Cerebellar nuclear complex (tissue), 1 donor: Measurements from ENCODE around the gene FAM110C.
"Not testable (repeated sequence)": the region's sequence is repeated elsewhere in the genome, so short reads cannot be mapped to it uniquely, and the experiment has no call there.

Source experiments
- DNase-seq, 2 experiments: peaks; one replicate each; lab custom pipeline; 2025; lab: John Stamatoyannopoulos, UW

The FAM110C gene

DNA sequence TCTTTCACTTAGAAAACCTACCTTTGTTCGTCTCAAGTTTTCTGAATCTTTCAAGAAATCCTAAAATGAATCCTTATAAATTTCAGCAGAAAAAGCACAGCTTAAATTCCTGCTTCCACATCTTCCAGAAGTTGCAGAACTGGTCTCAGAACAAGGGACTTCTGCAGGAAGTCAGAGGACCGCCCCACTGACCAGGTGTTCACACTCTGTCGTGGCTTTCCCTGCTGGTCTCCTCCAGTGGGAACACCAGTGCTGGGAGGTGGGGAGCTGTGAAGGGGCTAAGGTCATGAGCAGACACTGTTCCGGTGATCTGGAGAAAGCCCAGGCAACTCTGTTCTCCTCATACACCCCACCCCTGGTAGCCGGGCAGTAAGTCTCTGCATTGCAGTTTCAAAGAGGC, 3.5 kb downstream of the FAM110C start:
- DNase-seq: no peak

DNA sequence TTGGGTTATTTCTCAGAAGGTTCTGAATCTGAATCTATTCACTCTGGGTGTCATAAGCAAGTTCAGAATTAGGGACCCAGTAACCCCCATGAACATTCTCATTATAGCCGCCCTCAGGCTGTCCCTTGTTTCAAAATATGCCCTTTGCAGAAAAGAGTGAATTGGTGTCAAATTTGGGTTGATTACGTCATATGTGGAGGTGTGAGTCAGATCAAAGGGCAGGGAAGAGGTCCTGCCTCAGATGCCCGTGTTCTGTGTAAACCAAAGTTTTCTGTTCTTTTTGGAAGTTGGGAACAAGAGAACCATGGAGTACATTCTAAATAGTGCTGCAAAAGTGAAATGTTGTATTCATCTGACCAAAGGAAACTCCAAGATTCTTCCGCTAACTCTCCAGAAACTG, 5.8 kb downstream of the FAM110C start:
- DNase-seq: no peak

DNA sequence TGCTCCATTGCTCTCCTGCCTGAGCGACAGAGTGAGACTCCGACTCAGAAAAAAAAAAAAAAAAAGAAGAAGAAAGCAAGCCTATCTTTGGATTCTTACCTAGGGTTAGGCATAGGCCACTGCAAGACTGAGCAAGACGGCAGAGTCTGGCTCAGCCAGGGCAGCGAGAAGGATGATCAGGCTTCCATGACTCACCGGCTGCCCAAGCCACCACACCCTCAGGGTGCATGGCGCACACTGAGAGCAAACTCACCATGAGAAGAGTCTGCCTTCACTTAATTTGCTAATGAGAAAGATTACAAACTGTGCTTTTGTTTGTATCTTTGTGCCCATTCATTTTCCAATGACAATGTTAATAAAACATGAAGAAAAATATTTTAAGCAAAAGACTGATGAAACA, 8.2 kb downstream of the FAM110C start:
- no peak for DNase-seq

DNA sequence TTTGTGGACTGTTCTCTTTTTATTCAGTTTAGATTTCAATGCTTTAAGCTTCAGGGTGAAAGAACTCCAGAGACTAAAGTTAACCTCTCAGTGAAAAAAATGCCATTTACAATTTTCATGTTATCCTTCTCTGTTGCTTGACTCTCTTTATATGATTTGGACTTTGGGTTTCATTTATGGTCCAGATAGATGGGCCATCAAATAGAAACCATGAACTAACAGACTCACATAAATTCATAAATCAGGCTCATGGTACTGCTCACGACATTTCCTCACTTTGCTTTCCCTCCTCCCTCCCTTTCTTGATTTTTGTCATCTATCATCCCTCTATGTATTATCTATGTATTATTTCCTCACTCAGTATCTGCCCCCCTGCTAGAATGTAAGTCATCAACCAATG, 10.0 kb downstream of the FAM110C start:
- no peak for DNase-seq

DNA sequence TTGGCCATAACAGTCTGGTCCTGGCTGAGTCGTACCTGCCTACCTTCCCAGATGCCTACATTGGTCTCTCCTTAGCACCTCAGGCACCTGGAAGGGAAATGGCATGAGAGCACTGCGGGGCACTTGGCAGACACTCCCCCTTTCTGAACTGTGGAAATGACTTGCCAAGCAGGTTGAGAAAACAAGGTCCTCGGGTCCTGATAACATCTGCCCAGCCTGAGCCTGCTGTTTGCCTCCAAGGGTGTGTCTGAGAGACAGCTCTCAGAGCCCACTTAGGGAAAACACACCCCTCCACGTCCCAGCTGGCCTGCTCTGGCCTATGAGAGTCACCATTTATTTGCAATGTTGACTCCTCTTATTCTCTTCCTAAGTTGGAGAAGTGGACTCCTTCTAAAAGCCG, 10.5 kb downstream of the FAM110C start:
- no peak for DNase-seq

DNA sequence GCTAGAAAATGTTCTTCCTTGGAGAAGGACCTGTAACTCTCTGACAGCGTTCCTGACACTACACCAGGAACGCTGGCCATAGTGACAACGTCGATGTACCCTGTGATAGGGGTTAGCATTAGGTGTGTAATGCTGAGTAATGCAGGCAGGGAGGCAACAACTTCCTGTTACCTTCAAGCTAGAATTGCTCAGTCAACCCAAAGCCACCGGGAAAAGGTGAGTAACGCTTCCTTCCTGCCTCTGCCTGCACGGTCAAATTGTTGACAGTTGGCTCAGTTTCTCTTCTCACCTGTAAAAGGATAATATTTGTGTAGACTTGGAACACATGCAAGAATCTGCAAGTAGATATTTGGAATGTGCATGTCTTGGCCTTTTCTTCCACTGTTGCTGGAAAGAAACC, 12.7 kb downstream of the FAM110C start:
- no peak for DNase-seq

DNA sequence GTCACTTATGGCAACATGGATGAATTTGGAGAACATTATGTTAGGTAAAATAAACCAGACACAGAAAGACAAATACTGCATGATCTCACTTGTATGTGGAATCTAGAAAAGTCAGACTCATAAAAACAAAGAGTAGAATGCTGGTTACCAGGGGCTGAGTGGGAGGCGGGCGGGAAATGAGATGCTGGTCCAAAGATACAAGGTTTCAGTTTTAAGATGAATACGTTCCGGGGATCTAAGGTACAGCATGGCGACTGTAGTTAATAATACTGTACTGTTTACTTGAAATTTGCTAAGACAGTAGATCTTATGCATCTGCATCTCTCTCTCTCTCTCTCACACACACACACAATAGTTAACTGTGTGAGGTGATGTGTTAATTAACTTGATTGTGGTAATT, 14.2 kb downstream of the FAM110C start:
- no peak for DNase-seq

DNA sequence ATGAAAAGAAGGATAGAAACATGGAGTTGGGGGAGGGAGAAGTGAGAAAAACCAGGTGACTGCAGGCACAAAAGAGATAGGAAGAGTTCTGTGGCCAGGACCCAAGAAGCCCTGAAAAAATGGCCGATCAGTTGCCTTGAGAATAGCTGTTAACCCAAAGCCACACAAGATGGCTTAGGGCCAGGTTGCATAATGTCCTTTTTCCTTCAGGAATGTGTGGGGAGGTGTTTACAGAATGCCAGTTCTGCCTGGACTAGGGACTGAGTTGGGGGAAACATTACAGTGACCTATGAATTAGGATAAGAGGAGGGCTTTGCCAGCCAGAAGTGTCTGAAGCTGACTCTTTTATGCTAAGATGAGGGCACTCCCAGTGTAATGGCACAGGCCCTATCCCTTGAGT, 17.1 kb downstream of the FAM110C start:
- no peak for DNase-seq

DNA sequence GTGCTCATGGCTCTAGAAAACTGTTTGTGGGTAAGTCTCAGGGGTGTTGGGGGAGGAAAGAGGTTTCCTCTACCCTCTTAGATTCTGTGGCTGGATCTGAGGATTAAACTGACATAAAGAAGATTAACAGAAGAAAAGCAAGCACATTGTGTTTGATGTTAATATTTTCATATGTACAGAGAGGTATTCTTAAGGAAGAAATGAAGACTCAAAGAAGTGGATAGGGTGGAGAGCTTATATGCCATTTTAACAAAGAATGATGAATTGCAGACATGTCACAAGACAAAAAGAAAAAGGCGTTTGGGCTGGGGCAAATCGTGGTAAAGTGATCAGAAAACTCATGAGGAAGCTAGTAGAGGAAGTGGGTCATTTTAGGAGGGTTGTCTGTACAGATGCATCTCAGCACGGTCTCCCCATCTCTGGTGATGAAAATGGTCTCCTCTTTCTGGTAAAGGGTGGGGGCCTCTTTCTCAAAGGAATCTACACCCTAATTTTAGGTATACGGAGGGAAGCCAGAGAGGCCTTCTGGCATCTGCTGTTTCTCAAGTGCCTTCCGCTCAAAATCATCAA, 17.8 kb downstream of the FAM110C start:
- DNase-seq: no peak

DNA sequence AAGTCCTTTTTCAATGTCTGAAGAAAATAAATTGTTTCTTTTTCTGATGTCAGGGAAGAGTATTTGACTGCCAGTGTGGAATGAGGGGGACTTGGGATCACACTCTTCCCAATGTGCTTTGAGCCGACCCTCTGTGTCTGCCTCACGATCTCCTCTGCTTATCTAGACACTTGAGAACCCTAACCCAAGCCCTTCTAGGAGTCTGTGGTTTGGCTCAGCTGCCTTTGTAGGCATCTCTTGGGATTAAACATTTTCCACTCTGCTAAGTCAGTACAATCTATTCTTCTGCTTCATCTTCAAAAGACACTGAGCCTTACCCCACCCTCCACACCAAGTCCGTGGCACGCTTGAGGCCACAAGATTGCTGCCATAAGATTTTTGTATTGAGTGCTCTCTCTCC, 19.4 kb downstream of the FAM110C start:
- DNase-seq: no peak

DNA sequence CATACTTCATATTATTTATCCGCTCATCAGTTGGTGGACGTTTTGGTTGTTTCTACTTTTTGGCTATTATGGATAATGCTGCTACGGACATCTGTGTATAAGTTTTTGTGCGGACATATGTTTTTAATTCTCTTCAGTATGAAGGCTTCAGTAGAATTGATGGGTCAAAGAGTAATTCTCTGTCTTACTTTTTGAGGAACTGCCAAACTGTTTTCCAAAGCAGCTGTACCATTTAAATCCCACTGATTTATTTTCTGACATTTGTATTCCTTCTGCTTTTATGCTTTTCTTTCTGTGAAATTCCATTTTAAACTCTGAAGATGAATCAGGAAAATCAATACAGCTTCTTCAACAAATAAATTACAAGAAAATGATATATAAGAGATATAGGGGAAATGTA, 20.8 kb downstream of the FAM110C start:
- no peak for DNase-seq

DNA sequence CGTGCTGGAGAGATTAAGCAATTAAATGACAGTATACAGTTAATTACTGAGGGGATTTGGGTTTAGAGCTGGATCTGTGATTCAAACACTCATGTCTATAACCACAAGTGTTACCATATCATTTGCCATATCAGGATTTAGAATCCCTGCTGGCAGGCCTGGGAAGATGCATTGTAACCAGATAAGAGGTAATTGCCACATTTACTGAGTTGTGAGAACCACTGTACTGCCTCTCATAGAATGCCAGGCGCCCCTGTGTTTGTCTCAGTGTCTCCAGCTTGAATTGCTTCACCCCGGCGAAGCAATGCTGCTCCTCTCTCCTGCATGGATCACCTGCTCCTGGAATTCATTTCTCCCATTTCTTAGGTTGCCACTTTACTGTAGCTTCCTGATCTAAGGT, 21.7 kb downstream of the FAM110C start:
- DNase-seq: not testable (repeated sequence)

DNA sequence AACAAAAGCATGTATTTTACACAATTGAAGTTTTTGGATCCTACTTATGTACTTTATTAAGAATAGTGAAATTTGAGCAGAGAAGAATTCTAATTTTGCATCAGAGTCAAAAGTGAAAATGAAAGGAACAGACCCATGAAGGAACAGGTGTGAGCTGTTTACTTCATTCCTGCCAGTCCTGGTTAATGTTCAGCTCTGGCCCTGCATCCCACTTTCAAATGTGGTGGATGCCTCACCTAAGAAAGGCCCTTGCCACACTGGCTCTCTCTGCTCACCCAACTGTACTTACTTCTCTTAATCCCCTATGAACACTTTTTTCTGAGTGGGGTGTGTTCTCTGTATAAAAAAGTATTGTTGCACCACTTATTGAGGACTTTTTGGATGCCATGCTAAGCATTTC, 22.2 kb downstream of the FAM110C start:
- DNase-seq: no peak

DNA sequence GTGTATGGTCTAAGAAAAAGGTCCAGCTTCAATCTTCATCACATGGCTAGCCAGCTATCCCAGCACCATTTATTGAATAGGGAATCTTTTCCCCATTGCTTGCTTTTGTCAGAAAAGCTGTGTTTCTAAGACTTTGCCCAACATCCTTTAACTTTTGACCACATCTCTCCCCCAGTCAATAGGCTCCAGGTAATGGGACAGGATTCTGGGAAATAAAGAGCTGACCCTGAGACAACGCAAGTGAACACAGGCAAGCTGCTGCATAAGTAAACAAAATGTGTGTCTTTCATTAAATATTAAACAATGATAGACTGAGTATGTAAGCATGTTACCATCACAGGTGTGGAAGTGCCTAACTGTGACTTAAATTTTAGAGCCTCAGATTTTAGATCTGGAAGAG, 23.0 kb downstream of the FAM110C start:
- no peak for DNase-seq

DNA sequence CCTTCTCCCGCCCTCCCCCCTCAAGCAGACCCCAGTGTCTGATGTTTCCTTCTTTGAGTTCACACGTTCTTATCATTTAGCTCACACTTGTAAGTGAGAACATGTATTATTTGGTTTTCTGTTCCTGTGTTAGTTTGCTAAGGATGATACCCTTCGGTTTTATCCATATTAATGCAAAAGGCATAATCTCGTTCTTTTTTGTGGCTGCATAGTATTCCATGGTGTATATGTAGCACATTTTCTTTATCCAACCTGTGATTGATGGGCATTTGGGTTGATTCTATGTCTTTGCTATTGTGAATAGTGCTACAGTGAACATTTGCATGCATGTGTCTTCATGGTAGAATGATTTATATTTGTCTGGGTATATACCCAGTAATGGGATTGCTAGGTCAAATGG, 24.1 kb downstream of the FAM110C start:
- DNase-seq: not testable (repeated sequence)

DNA sequence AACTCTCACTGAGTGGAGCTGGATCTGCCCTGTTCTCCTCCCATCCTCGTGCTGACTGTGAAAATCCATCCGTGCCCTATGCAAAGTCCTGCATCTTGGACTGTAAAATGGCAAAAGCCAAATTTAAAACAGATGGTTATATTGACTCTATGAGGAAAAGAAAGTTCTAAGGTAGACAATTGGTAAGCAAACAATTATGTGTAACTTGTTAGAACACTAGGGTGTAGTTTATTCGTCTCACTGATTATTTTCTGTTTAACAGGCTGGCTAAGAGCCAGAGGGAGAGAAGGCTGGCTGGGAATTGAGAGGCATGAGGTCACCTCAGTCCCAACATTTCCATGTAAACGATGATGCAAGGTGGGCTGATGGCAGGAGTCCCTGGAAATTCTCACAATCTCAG, 26.0 kb downstream of the FAM110C start:
- DNase-seq: not testable (repeated sequence)

DNA sequence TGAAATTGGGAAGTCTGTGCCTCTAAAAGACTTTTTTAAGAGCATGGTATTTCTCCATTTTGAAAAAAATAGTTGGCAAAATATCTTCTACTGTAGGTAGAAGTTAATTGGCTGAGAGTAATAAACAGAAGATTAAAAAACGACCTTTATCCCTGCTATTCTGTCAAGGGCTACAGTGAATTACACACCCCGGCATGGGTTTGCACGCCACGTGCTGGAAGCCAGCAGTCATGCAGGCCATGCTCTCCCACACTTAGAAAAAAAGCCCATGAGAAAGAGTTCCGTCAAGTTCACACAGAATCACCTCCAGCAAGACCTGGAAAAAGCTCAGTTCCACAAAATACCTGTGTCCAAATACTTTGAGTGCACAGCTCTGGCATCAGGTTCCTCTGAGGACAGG, 26.8 kb downstream of the FAM110C start:
- DNase-seq: no peak

DNA sequence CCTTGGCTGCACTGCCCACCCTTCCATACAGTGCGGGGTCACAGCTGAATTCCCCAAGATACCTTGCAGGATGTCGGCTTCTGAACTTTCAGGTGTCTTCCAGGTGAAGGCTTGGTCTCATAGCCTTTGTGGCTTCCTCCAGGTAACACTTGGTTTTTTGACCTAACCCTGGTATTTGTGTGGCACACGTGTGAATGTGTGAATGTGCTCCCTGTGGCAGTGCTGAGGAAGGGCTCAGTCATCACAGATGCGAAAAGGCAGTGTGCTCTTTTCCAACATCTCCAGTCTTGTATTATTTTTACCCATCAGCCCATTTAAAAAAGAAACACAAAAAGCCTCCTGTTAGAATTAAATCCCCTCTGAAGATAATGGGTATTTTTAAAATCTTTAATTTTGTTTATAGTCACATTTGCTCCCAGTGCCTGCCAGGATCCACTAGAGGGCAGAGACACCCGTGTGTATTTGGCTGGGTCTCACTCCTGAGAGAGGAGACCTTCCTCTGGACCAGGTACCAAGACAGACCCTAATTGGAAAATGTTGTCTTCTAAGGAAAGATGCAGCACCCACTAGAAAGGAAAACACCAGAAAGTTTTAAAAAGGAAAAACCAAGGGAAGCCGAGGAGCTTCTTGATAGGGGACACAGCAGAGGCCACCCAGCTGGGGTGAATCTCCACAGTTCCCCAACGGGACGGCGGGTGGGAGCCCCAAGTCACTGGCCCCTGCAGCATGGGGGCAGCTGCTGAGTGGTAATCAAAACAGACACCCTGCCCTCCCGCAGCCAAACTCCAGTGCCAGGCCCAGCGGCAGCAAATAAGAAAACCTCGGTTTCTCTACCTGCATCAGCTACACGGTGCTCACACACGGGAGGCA, 27.7 kb downstream of the FAM110C start:
- no peak for DNase-seq

DNA sequence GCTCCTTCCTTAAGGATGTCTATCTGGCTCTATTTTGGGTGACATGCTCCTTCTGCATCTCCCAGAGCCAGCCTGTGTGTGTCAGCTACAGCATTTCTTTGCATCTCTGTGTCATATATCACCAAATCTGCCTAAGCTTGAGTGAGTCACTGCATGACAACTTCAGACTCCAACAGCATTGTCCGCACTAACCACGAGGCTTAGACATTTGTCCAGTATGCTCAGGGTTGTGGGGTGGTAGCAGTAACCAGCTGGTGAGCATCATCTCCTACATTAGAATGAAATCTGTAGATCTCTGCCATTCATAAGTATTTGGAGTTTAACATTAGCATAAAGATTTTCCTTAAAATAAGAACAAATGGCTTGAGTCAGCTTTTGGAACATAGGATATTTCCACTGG, 30.4 kb downstream of the FAM110C start:
- not testable (repeated sequence) for DNase-seq

DNA sequence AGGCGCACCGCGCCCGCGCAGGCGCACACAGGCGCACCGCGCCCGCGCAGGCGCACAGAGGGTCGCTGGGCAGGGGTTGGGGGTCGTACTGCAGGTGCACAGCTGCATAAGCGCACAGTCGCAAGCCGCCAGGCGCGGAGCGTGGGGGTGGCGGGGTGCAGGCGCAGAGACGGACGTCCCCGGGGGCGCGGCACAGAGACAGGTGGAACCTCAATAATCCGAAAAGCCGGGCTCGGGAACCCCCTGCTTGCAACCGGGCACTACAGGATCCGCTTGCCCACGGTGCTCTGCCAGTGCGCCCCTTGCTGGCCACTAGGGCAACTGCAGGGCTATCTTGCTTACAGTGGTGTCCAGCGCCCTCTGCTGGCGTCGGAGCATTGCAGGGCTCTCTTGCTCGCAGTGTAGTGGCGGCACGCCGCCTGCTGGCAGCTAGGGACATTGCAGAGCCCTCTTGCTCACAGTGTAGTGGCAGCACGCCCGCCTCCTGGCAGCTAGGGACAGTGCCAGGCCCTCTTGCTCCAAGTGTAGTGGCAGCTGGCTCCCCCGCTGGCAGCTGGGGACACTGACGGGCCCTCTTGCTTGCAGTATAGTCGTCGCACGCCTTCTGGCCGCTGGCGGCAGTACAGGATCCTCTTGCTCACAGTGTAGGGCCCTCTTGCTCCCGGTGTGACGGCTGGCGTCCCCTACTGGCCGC, 34.9 kb downstream of the FAM110C start:
- DNase-seq: no peak

DNA sequence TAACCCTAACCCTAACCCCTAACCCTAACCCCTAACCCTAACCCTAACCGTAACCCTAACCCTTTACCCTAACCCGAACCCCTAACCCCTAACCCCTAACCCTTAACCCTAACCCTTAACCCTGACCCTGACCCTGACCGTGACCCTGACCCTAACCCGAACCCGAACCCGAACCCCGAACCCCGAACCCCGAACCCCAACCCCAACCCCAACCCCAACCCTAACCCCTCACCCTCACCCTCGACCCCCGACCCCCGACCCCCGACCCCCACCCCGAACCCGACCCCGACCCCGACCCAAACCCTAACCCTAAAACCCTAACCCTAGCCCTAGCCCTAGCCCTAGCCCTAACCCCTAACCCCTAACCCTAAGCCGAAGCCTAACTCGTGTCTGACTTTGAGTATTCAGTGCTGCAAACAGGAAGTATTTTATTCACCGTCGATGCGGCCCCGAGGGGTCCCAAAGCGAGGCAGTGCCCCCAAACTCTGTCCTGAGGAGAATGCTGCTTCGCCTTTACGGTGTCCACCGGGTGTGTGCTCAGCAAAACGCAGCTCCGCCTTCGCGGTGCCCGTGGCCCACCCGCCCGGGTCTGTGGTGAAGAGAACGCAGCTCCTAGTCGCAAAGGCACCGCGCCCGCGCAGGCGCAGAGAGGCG, 36.0 kb downstream of the FAM110C start:
- no peak for DNase-seq
